Vagina (tissue), 2 donors: Measurements from ENCODE around the gene NR2F1-AS1. TPM values are rescaled to one million over a fixed set of nuclear protein-coding genes. Genes with fewer than 3 reads are reported as not detected.

Experiments
- DNase-seq, 2 donors: peaks; one replicate each; pipeline ENCODE4 v3.0.0-alpha.2; 2017; ENCODE audit errors: extremely low spot score in 2 of 2
- H3K27ac ChIP-seq: fragments of 200-600 bp; sonication (generic); one replicate; pipeline ENCODE4 v1.5.1; 2019
- H3K27me3 ChIP-seq: fragments of 200-600 bp; sonication (generic); one replicate; pipeline ENCODE4 v1.5.1; 2019
- H3K36me3 ChIP-seq, 2 donors: fragments of 200-600 bp; sonication (generic); one replicate each; pipeline ENCODE4 v1.5.1; 2017 to 2019
- H3K4me1 ChIP-seq: fragments of 200-600 bp; sonication (generic); one replicate; pipeline ENCODE4 v1.5.1; 2019
- H3K4me3 ChIP-seq, 2 donors: fragments of 200-600 bp; sonication (generic); 1 replicate in 1 of 2; 2 replicates in 1 of 2; pipeline ENCODE4 v1.5.1; 2016 to 2019
- H3K9me3 ChIP-seq: fragments of 200-600 bp; sonication (generic); one replicate; pipeline ENCODE4 v1.5.1; 2019
- CTCF ChIP-seq, 3 experiments: fragments of 450-650 bp in 2 of 3; fragments of 200-600 bp in 1 of 3; sonication (generic) in 1 of 3; IDR thresholded peaks; one replicate each; pipeline ENCODE4 v1.5.1; 2017 to 2019; ENCODE audit warnings: antibody characterized with exemption in 3 of 3, mild to moderate bottlenecking in 2 of 3, moderate library complexity in 2 of 3
- POLR2A ChIP-seq, 2 donors: fragments of 450-650 bp; IDR thresholded peaks; one replicate each; pipeline ENCODE4 v1.6.1; 2017; ENCODE audit warnings: antibody characterized with exemption in 2 of 2, mild to moderate bottlenecking in 2 of 2, moderate library complexity in 2 of 2
- POLR2AphosphoS5 ChIP-seq, 2 donors: sonication (generic); formaldehyde crosslinking; IDR thresholded peaks; one replicate each; pipeline ENCODE4 v1.9.0; 2017; ENCODE audit warnings: antibody characterized with exemption in 2 of 2, mild to moderate bottlenecking in 2 of 2, low read depth in 1 of 2; ENCODE audit not compliant: insufficient read depth in 1 of 2
- intact Hi-C: fragments of 100-400 bp; cut with DNase I; formaldehyde crosslinking; loops from one replicate; pipeline ENCODE4 v1.15.1; 2023
- total RNA-seq: library from RNA; depleted of rRNA; stranded (reverse); fragments of >200 nt; gene quantifications from one replicate; pipeline ENCODE4 v1.2.3, GENCODE V29; 2016

Gene NR2F1-AS1
- total RNA-seq, 1 donor from 2014 or later: 22.3 TPM

- Histone ChIP-seq H3K27me3 (no peaks in the 10 kb centered on the region), H3K9me3 (no peaks in the 10 kb centered on the region), H3K4me1 (no peaks in the 10 kb centered on the region), H3K36me3 (no peaks in the 10 kb centered on the region), H3K27ac (no peak overlapping the region), H3K4me3 (no peak overlapping the region)
- TF ChIP-seq POLR2AphosphoS5 (IDR thresholded peaks at IDR 0.05; ENCODE audit: insufficient read depth in 1 of 2, low read depth in 1 of 2) (no peak), CTCF (IDR thresholded peaks at IDR 0.05) (no peak), POLR2A (IDR thresholded peaks at IDR 0.05) (no peak)
- intact Hi-C loops: no loop called here
- no peak for DNase-seq
Observed at GRCh38 chr5:93382188-93382825, 198.7 kb downstream of the NR2F1-AS1 start.

DNA sequence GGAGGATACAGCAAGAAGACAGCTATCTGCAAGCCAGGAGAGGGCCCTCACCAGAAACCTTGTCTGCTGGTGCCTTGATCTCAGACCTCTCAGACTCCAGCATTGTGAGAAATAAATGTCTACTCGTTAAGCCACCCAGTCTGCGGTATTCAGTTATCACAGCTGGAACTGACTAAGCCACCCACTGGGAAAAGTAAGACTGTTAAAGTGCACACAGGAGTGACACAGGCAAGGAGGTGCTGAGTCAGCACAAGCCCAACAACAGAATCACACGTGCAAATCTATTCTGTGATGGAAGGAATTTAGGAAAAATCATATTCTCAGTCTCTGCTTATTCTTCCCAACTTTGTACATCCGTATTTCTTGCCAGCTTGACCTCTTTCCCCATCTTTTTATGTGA lies 200.0 kb downstream of the NR2F1-AS1 start:
- Histone ChIP-seq H3K27me3 (no peaks in the 10 kb centered on the region), H3K4me1 (no peaks in the 10 kb centered on the region), H3K27ac (no peak overlapping the region), H3K4me3 (no peak overlapping the region), H3K36me3 (no peaks in the 10 kb centered on the region), H3K9me3 (no peaks in the 10 kb centered on the region)
- intact Hi-C loops: no loop called here
- DNase-seq: no peak
- TF ChIP-seq CTCF (IDR thresholded peaks at IDR 0.05) (no peak), POLR2AphosphoS5 (IDR thresholded peaks at IDR 0.05; ENCODE audit: insufficient read depth in 1 of 2, low read depth in 1 of 2) (no peak), POLR2A (IDR thresholded peaks at IDR 0.05) (no peak)

DNA sequence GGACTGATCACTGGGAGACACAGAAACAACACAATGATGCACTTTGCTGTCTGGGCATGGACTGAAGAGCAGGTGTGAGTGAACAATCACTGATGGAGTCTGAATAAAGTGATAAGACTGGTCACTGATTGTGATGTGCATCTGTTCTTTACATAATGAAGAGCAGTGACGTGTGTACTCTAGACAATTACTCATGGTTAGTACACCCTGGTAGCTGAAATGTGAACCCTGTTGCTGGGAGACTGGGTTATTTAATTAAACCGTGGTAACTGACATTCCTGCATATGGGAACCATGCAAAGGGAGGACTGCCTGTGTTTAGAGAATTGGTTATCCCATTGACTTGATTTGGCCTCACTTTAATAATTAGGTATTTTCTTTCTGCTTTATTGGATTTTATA lies 202.9 kb downstream of the NR2F1-AS1 start:
- intact Hi-C loops: no loop called here
- H3K27me3 ChIP-seq: no peaks in the 10 kb centered on the region
- H3K4me3 ChIP-seq: no peak overlapping the region
- no peak overlapping the region for H3K27ac ChIP-seq
- TF ChIP-seq CTCF (IDR thresholded peaks at IDR 0.05) (no peak), POLR2A (IDR thresholded peaks at IDR 0.05) (no peak), POLR2AphosphoS5 (IDR thresholded peaks at IDR 0.05; ENCODE audit: insufficient read depth in 1 of 2, low read depth in 1 of 2) (no peak)
- H3K4me1 ChIP-seq: no peaks in the 10 kb centered on the region
- no peaks in the 10 kb centered on the region for H3K36me3 ChIP-seq
- H3K9me3 ChIP-seq: no peaks in the 10 kb centered on the region
- DNase-seq: no peak

DNA sequence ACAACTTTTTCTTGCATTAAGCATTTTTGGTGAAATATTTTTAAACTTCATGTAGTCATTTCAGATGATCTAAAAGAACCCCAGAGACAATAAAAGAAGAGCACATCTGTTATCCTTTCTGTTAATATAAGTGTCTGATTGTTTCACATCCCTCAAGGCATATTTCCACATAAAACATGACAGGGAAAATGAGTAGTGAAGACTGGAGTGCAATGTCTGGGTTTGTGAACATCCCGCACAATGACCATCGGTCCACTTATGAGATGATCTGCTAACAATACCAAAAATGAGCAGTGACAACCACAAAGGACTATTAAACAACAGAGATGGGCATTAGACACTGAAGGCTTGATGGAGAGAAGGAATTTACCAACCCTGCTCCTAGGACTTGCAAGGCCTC lies 209.1 kb downstream of the NR2F1-AS1 start:
- no peaks in the 10 kb centered on the region for H3K27me3 ChIP-seq
- no peaks in the 10 kb centered on the region for H3K9me3 ChIP-seq
- H3K4me1 ChIP-seq: no peaks in the 10 kb centered on the region
- no peaks in the 10 kb centered on the region for H3K36me3 ChIP-seq
- H3K27ac ChIP-seq: no peak overlapping the region
- intact Hi-C loops: no loop called here
- no peak overlapping the region for H3K4me3 ChIP-seq
- no peak for DNase-seq
- TF ChIP-seq POLR2A (IDR thresholded peaks at IDR 0.05) (no peak), POLR2AphosphoS5 (IDR thresholded peaks at IDR 0.05; ENCODE audit: insufficient read depth in 1 of 2, low read depth in 1 of 2) (no peak), CTCF (IDR thresholded peaks at IDR 0.05) (no peak)

- Histone ChIP-seq H3K27me3 (no peaks in the 10 kb centered on the region), H3K36me3 (no peaks in the 10 kb centered on the region), H3K9me3 (no peaks in the 10 kb centered on the region), H3K4me3 (no peak overlapping the region), H3K4me1 (no peaks in the 10 kb centered on the region), H3K27ac (no peak overlapping the region)
- intact Hi-C loops: no loop called here
- DNase-seq: no peak
- TF ChIP-seq POLR2AphosphoS5 (IDR thresholded peaks at IDR 0.05; ENCODE audit: insufficient read depth in 1 of 2, low read depth in 1 of 2) (no peak), POLR2A (IDR thresholded peaks at IDR 0.05) (no peak), CTCF (IDR thresholded peaks at IDR 0.05) (no peak)
Observed at GRCh38 chr5:93364378-93364777, 216.6 kb downstream of the NR2F1-AS1 start.
